PC-9 (cell line): ENCODE results near the gene CCNA2.

Experiments used
- EZH2 ChIP-seq: fragments of 200-600 bp; sonication (generic); IDR thresholded peaks from 2 replicates; pipeline ENCODE4 v1.8.0; 2017; ENCODE audit warnings: antibody characterized with exemption, low read depth
- TF ChIP-seq, protein P1 (sequence below): fragments of 200-600 bp; sonication (generic); conservative IDR thresholded peaks from 2 replicates; pipeline ENCODE4 v1.6.1; 2017; ENCODE audit warnings: mixed run types, antibody characterized with exemption, mild to moderate bottlenecking, moderate library complexity

DNA sequence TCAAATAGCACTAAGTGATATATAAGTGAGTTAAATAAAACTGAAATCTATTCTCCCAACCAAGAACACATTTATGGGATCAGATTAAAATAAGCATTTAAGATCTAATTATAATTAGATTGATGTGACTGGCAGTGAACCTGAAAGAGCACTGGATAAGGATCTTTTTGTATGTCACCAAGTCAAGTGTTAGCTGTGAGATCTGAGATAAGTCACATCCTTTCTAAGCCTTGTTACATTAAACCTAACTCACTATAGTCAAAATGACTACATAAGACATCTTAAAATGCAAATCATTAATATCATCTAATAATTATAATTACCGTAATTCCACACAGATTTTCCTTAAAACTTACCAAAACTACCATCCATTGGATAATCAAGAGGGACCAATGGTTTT lies 1.6 kb downstream of the CCNA2 start:
- TF ChIP-seq, protein P1, sequence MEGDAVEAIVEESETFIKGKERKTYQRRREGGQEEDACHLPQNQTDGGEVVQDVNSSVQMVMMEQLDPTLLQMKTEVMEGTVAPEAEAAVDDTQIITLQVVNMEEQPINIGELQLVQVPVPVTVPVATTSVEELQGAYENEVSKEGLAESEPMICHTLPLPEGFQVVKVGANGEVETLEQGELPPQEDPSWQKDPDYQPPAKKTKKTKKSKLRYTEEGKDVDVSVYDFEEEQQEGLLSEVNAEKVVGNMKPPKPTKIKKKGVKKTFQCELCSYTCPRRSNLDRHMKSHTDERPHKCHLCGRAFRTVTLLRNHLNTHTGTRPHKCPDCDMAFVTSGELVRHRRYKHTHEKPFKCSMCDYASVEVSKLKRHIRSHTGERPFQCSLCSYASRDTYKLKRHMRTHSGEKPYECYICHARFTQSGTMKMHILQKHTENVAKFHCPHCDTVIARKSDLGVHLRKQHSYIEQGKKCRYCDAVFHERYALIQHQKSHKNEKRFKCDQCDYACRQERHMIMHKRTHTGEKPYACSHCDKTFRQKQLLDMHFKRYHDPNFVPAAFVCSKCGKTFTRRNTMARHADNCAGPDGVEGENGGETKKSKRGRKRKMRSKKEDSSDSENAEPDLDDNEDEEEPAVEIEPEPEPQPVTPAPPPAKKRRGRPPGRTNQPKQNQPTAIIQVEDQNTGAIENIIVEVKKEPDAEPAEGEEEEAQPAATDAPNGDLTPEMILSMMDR, result no peak
- TF ChIP-seq EZH2, result no peak
